Measurements from ENCODE around the gene FBRS. TPM values are rescaled to one million over a fixed set of nuclear protein-coding genes. Genes with fewer than 3 reads are reported as not detected.

The FBRS gene
- total RNA-seq, 1 experiment from 2014 or later: 13.6 TPM

DNA sequence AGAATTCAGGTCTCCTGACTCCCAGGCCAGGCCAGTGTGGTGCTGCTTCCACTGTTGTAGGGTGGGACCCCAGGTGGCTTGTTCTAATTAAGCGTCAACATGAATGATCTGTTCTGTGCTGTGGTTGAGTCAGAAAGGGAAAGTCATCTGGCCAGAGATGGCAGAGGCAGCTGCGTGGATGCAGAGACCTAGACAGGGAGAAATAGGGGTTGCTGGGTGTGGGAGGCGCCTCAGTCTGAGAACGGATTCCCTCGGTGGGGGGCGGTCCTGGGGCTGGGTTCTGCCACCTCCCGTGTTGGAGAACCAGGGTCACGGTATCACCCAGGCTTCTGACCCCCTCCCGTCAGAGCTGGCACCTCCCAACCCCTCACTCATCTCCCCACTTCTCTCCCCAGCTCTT lies 5.6 kb downstream of the FBRS start:
- Histone ChIP-seq H3K36me3 (peaks cover 89% of the 10 kb centered on the region), H3K4me1 (replicated peaks) (peaks cover 11% of the 10 kb centered on the region), H3K27me3 (replicated peaks) (no peaks in the 10 kb centered on the region), H3K4me3 (no peak overlapping the region), H3K9me3 (replicated peaks) (no peaks in the 10 kb centered on the region), H3K27ac (no peak overlapping the region)
- DNase-seq (ENCODE audit: low read depth in 1 of 2, low spot score in 2 of 2): no peak

DNA sequence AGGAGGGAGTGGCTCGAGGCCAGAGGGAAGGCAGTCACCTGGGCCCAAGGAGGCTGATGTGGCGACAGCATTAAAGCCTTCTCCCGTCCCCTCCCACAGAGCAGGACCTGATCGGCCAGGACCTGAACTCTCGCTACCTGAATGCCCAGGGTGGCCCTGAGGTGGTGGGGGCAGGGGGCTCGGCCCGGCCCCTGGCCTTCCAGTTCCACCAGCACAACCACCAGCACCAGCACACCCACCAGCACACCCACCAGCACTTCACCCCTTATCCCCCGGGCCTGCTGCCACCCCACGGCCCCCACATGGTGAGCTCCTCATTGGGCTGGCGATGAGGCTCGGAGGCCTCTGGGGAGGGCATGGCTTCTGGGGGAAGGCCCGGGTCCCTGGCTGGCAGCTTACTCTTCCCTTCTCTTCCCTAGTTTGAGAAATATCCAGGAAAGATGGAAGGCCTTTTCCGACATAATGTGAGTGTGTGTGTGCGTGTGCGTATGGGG lies 6.4 kb downstream of the FBRS start:
- Histone ChIP-seq H3K4me3 (no peak overlapping the region), H3K9me3 (replicated peaks) (no peaks in the 10 kb centered on the region), H3K4me1 (replicated peaks) (peaks cover 11% of the 10 kb centered on the region), H3K27me3 (replicated peaks) (no peaks in the 10 kb centered on the region), H3K36me3 (peaks cover 90% of the 10 kb centered on the region), H3K27ac (no peak overlapping the region)
- DNase-seq (ENCODE audit: low read depth in 1 of 2, low spot score in 2 of 2): no peak

DNA sequence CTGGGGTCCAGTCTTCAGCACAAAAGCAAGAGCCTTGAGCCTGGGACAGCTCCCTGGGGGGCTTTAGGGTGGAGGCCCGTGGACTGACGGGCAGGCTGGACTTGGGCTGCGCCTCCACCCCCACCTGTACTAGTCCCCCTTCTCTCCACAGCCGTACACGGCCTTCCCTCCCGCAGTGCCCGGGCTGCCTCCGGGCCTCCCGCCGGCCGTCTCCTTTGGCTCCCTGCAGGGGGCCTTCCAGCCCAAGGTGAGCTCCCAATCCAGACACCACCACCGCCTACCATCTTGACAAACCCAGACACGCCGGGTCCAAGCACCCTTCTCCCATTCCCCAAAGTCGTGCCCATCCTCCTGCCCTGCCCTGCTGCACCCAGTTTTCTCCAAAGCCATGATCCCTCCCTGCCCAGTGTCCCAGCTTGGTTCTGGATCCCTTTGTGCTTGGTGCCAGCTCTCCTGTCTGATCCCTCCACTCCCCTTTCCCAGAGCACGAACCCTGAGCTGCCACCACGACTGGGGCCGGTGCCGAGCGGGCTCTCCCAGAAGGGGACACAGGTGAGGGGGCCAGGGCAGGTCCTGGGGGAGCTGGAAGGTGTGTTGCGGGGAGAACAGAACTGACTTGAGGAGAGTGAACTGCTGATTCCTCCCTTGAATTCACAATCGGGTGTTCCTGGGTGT lies 7.1 kb downstream of the FBRS start:
- DNase-seq (ENCODE audit: low read depth in 1 of 2, low spot score in 2 of 2): no peak
- Histone ChIP-seq H3K27ac (no peak overlapping the region), H3K4me3 (no peak overlapping the region), H3K27me3 (replicated peaks) (no peaks in the 10 kb centered on the region), H3K4me1 (replicated peaks) (peaks cover 10% of the 10 kb centered on the region), H3K36me3 (peaks cover 93% of the 10 kb centered on the region), H3K9me3 (replicated peaks) (no peaks in the 10 kb centered on the region)

DNA sequence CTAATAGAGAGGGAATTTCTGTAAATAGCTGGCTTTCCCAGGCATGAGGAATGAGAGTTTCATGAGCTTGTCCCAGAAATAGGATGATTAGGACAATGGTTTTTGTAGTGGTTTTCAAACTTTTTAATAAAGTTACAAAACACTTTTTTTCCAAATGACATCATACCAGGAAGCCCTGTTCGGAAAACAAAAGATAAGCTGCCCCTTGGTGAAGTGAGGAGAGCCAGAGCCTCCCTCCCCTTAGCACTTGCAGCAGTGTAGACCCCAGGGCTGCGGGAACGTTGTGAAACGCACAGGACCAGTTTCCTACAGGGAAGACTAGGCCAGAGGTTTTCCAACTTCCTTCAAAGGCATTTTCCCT lies 7.6 kb downstream of the FBRS start:
- H3K9me3 ChIP-seq (replicated peaks): no peaks in the 10 kb centered on the region
- peaks cover 90% of the 10 kb centered on the region for H3K36me3 ChIP-seq
- no peaks in the 10 kb centered on the region for H3K27me3 ChIP-seq (replicated peaks)
- peaks cover 4% of the 10 kb centered on the region for H3K4me1 ChIP-seq (replicated peaks)
- no peak overlapping the region for H3K4me3 ChIP-seq
- no peak overlapping the region for H3K27ac ChIP-seq
- no peak for DNase-seq (ENCODE audit: low read depth in 1 of 2, low spot score in 2 of 2)

DNA sequence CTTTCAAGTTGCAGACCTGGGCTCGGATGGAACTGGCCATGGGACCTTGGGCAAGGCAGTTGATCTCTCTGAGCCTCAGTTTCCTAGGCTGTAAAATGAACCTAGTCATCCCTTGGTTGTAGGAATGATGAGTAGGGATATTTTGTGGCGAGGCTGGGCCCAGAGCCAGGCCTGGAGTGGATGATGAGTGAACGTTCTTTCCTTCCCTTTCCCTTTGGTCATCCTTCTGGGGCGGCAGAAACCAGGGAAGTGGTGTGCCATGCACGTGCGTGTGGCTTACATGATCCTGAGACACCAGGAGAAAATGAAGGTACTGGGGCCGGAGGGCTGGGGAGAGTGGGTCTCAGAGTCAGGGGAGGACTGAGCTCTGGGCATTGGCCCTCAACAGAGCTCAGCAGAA lies 8.4 kb downstream of the FBRS start:
- no peak overlapping the region for H3K27ac ChIP-seq
- no peaks in the 10 kb centered on the region for H3K9me3 ChIP-seq (replicated peaks)
- H3K27me3 ChIP-seq (replicated peaks): no peaks in the 10 kb centered on the region
- no peak for DNase-seq (ENCODE audit: low read depth in 1 of 2, low spot score in 2 of 2)
- H3K4me1 ChIP-seq (replicated peaks): no peaks in the 10 kb centered on the region
- H3K36me3 ChIP-seq: peaks cover 84% of the 10 kb centered on the region
- H3K4me3 ChIP-seq: no peak overlapping the region

DNA sequence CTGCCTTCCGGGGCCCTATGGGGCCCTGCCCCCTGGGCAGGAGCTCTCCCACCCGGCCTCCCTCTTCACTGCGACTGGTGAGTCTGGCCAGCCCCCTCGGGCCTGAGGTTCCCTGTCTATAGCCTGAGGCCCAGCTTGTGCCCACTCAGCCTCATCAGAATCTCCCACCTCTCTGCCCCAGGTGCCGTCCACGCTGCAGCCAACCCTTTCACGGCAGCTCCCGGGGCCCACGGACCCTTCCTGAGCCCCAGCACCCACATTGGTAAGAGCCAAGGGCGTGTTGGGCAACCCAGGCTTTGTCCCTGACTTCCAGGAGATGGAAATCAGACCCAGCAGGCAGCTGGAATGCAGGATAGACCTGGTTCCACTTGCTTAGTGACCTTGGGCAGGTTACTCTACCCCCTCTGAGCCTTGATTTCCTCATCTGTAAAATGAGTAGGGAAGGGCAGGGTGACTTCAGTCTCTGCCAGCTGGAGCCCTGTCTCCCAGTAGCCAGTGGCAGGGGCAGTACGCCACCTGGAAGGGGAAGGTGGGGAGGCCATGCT lies 9.2 kb downstream of the FBRS start:
- H3K27me3 ChIP-seq (replicated peaks): no peaks in the 10 kb centered on the region
- no peaks in the 10 kb centered on the region for H3K9me3 ChIP-seq (replicated peaks)
- peaks cover 77% of the 10 kb centered on the region for H3K36me3 ChIP-seq
- H3K27ac ChIP-seq: no peak overlapping the region
- H3K4me1 ChIP-seq (replicated peaks): no peaks in the 10 kb centered on the region
- DNase-seq (ENCODE audit: low read depth in 1 of 2, low spot score in 2 of 2): no peak
- no peak overlapping the region for H3K4me3 ChIP-seq

DNA sequence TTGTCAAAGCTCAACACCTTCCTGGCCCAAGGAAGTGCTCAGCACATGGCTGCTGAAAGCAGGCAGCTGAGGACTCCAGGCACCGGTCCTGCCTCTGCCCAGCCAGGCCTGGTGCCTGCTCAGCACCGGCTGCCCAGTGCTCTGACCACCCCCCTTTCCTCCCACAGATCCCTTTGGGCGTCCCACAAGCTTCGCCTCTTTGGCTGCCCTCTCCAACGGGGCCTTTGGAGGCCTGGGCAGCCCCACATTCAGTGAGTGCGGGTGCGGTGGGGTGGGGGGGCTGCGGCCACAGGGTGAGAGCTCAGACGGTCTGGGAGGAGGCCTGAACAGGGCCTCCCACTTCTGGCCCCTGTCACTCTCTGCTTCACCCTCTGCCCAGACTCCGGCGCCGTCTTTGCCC lies 10.2 kb downstream of the FBRS start:
- Histone ChIP-seq H3K9me3 (replicated peaks) (no peaks in the 10 kb centered on the region), H3K36me3 (peaks cover 67% of the 10 kb centered on the region), H3K27me3 (replicated peaks) (no peaks in the 10 kb centered on the region), H3K27ac (no peak overlapping the region), H3K4me1 (replicated peaks) (no peaks in the 10 kb centered on the region), H3K4me3 (no peak overlapping the region)
- DNase-seq (ENCODE audit: low read depth in 1 of 2, low spot score in 2 of 2): no peak

DNA sequence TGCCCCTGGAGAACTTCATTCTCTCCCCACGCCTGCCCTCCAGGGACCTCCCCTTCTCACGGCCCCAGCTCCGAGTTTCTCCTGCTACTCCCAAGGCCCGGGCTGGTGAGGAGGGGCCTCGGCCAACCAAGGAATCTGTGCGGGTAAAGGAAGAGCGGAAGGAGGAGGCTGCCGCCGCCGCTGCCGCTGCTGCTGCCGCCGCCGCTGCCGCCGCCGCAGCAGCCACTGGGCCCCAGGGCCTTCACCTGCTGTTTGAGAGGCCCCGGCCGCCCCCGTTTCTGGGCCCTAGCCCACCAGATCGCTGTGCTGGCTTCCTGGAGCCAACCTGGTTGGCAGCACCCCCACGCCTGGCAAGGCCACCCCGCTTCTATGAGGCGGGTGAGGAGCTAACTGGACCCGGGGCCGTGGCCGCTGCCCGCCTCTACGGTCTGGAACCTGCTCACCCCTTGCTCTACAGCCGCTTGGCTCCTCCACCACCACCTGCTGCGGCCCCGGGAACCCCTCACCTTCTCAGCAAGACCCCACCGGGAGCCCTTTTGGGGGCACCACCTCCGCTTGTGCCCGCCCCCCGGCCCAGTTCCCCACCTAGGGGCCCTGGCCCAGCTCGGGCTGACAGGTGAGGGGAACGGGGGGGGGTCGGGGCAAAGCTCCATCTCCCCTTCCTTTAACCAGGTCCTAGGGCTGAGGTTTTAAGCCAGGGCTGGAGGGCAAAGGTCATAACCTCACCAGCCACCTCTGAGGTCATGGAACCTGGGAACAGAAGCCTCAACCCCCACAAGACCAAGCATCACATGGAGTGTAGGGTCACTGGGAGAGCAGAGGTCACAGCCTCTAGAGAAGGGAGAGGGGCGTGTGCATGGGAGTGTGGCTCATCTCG lies 11.0 kb downstream of the FBRS start:
- DNase-seq (ENCODE audit: low read depth in 1 of 2, low spot score in 2 of 2): no peak
- H3K4me1 ChIP-seq (replicated peaks): no peaks in the 10 kb centered on the region
- peaks cover 62% of the 10 kb centered on the region for H3K36me3 ChIP-seq
- H3K9me3 ChIP-seq (replicated peaks): no peaks in the 10 kb centered on the region
- H3K4me3 ChIP-seq: no peak overlapping the region
- H3K27ac ChIP-seq: no peak overlapping the region
- no peaks in the 10 kb centered on the region for H3K27me3 ChIP-seq (replicated peaks)

DNA sequence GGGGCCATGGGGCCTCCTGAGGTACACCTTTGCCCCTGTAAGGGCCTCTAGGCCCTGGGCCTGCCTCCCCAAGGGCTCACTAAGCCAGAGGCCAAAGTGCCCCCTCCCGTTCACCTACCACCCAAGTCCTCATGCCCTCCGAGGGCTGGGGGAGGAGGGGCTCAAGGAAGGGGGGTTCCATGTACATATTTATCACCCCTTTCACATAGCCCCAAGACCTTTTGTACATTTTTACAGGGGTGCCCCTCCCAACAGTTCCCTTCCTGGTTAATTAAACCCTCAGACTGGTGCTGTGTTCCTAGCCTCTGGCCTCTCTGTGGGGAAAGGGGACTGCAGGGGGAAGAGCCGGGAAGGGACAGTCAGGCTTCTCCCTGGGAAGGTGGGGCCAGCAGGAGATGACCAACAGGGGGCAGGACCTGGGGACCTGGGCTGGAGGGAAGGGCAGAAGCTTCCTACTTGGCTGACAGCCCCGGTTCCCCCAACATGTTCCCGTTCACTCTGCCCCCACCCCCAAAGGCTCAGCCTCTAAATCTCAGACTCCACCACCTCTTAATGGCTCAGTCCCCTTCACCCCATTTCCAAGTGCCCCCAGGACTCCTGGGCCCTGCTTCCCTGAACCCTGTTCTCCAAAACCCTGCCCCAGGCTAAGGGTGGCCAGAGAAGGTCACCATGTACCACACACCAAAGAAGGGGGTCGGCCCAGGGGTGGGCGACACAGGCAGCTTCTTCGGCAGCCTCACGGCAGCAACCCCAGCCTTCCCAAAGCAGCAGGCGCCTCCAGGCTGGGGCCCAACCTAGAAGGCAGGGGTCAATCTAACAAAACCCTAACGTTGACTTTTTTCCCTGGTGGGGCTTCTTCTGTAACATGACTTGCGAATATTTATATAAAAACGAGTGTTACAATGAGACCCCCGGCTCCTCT lies 11.9 kb downstream of the FBRS start:
- no peak for DNase-seq (ENCODE audit: low read depth in 1 of 2, low spot score in 2 of 2)
- Histone ChIP-seq H3K4me3 (no peak overlapping the region), H3K27me3 (replicated peaks) (no peaks in the 10 kb centered on the region), H3K27ac (no peak overlapping the region), H3K36me3 (peaks cover 54% of the 10 kb centered on the region), H3K4me1 (replicated peaks) (no peaks in the 10 kb centered on the region), H3K9me3 (replicated peaks) (no peaks in the 10 kb centered on the region)

DNA sequence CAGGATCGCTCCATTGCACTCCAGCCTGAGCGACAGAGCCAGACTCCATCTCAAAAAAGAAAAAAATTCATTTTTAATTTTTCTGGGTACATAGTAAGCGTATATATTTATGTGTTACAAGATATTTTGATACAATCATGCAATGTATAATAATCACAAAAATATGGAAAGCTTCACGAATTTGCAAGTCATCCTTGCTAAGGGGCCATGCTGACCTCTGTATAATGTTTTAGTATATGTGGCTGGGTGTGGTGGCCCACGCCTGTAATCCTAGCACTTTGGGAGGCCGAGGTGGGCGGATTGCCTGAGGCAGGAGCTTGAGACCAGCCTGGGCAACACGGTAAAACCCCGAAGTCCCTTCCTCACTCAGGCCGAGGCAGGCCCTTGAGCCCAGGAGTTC lies 16.9 kb downstream of the FBRS start:
- Histone ChIP-seq H3K9me3 (replicated peaks) (no peaks in the 10 kb centered on the region), H3K4me3 (no peak overlapping the region), H3K27ac (no peak overlapping the region), H3K4me1 (replicated peaks) (no peaks in the 10 kb centered on the region), H3K27me3 (replicated peaks) (no peaks in the 10 kb centered on the region), H3K36me3 (peaks cover 7% of the 10 kb centered on the region)
- no peak for DNase-seq (ENCODE audit: low read depth in 1 of 2, low spot score in 2 of 2)

DNA sequence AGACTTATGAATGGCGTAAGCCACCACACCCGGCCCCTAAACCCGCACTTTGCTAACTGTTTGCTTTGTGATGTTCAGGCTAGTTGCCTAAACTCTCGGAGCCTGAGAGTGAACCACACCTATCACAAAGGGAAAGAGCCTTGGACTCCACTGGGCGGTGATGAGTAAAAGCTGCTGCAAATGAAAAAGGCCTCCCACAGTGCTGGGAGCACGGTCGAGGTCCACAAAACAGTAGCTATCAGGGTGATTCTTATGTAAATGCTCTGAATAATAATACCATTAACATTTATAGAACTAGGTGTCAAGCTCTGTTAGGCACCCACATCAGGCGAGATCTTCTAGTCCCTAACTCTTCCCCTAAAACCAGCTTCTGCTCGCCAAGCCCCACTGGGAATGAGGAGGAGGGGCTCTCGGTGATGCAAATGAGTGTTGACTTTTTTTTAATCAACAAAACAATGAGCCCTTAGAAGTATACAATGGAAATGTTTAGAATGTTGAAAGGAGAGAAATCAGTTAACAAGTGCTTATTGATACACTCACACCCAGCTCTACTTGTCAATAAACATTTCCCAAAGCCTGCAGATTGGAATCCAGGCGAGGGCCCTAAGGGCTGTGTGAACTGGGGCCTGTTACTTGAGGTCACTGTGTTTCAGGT lies 19.8 kb downstream of the FBRS start:
- H3K9me3 ChIP-seq (replicated peaks): no peaks in the 10 kb centered on the region
- no peak overlapping the region for H3K4me3 ChIP-seq
- H3K27me3 ChIP-seq (replicated peaks): no peaks in the 10 kb centered on the region
- H3K36me3 ChIP-seq: no peaks in the 10 kb centered on the region
- no peak overlapping the region for H3K27ac ChIP-seq
- DNase-seq (ENCODE audit: low read depth in 1 of 2, low spot score in 2 of 2): no peak
- H3K4me1 ChIP-seq (replicated peaks): no peaks in the 10 kb centered on the region

DNA sequence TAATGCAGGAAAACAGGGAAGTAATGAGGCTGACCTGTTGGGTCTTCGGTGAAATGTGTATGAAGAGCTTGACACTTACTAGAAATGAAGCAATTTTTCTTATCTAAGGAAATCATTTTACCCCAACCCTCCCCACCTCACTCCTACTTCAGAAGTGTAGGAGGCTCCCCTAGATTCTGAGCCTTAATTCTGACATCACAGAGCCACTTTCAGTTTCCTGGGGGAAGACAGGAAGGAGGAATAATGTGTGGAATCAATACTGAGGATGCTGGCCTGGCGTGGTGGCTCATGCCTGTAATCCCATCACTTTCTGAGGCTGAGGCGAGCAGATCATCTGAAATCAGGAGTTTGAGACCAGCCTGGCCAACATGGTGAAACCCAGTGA lies 20.3 kb downstream of the FBRS start:
- Histone ChIP-seq H3K36me3 (no peaks in the 10 kb centered on the region), H3K27ac (no peak overlapping the region), H3K4me1 (replicated peaks) (no peaks in the 10 kb centered on the region), H3K9me3 (replicated peaks) (no peaks in the 10 kb centered on the region), H3K4me3 (no peak overlapping the region), H3K27me3 (replicated peaks) (no peaks in the 10 kb centered on the region)
- no peak for DNase-seq (ENCODE audit: low read depth in 1 of 2, low spot score in 2 of 2)

DNA sequence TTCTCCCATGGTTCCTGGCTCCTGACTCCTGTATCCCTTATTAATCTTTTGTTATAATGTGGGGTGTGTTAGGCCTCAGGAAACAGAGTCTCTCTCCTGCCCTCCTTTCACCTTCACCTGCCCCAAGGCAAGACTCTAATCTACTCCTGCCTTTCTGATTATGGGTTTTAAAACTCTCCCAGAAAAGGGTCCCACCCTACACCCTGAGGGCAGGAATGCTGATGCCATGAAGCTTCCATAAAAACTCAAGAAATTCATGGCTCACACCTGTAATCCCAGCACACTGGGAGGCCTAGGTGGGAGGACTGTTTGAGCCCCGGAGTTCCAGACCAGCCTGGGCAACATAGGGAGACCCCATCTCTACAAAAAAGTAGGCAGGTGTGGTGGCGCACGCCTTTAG lies 22.1 kb downstream of the FBRS start:
- Histone ChIP-seq H3K4me1 (replicated peaks) (no peaks in the 10 kb centered on the region), H3K36me3 (no peaks in the 10 kb centered on the region), H3K9me3 (replicated peaks) (no peaks in the 10 kb centered on the region), H3K4me3 (no peak overlapping the region), H3K27ac (no peak overlapping the region), H3K27me3 (replicated peaks) (no peaks in the 10 kb centered on the region)
- DNase-seq (ENCODE audit: low read depth in 1 of 2, low spot score in 2 of 2): no peak
